Measurements from ENCODE around the gene BTF3. TPM values are rescaled to one million over a fixed set of nuclear protein-coding genes. Genes with fewer than 3 reads are reported as not detected.

Gene BTF3
- total RNA-seq, 1 donor = 207 TPM

DNA sequence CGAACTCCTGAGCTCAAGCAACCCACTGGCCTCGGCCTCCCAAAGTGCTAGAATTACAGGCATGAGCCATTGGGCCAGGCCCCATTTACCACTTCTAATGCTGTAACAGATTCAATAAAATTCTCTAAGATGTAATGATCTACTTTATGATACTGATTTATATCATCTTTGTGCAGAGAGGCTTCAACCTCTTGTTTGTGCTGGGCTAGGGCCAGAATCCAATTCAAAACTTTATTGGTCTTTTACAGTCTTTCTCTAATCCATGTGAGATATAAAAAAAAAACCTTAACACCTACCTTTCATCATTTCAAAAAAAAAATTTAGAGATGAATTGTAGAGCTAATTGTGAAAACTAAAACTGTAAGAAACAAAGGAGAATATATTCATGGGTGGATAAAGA, 8.2 kb upstream of the BTF3 start:
- Histone ChIP-seq H3K79me2 (ENCODE audit: insufficient read depth, low read length) (no peaks in the 10 kb centered on the region), H3K27ac (ENCODE audit: low read depth, low read length) (no peak overlapping the region), H3K4me3 (ENCODE audit: insufficient read depth, low read length) (no peak overlapping the region), H4K20me1 (ENCODE audit: insufficient read depth, low read length) (no peaks in the 10 kb centered on the region), H3K4me2 (ENCODE audit: insufficient read depth, low read length) (no peak overlapping the region), H2AFZ (ENCODE audit: low read length) (no peak overlapping the region), H3K4me1 (ENCODE audit: insufficient read depth, low read length) (peaks cover 6% of the 10 kb centered on the region), H3K27me3 (ENCODE audit: insufficient read depth, low read length) (no peaks in the 10 kb centered on the region), H3K36me3 (ENCODE audit: insufficient read depth, low read length) (no peaks in the 10 kb centered on the region), H3K9me3 (ENCODE audit: low read depth, low read length) (no peaks in the 10 kb centered on the region)
- DNase-seq (ENCODE audit: insufficient read length, low spot score, missing footprints) = no peak
- TF ChIP-seq, protein P1, sequence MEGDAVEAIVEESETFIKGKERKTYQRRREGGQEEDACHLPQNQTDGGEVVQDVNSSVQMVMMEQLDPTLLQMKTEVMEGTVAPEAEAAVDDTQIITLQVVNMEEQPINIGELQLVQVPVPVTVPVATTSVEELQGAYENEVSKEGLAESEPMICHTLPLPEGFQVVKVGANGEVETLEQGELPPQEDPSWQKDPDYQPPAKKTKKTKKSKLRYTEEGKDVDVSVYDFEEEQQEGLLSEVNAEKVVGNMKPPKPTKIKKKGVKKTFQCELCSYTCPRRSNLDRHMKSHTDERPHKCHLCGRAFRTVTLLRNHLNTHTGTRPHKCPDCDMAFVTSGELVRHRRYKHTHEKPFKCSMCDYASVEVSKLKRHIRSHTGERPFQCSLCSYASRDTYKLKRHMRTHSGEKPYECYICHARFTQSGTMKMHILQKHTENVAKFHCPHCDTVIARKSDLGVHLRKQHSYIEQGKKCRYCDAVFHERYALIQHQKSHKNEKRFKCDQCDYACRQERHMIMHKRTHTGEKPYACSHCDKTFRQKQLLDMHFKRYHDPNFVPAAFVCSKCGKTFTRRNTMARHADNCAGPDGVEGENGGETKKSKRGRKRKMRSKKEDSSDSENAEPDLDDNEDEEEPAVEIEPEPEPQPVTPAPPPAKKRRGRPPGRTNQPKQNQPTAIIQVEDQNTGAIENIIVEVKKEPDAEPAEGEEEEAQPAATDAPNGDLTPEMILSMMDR (IDR thresholded peaks at IDR 0.05; ENCODE audit: extremely low read depth, low read depth, low read length) = no peak

DNA sequence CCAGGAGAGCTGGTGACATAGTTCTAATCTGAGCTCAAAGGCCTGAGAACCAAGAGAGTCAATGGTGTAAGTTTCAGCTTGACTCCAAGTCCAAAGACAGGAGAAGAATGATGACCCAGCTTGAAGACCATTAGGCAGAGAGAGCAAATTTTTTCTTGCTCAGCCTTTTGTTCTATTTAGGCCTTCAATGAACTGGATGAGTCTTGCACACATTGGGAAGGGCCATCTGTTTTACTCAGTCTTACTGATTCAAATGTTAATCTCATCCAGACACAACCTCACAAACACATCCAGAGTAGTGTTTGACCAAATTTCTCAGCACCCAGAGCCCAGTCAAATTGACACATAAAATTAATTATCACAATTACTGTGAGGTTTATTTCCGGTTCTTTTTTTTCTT, 7.1 kb upstream of the BTF3 start:
- Histone ChIP-seq H3K9me3 (ENCODE audit: low read depth, low read length) (no peaks in the 10 kb centered on the region), H3K27me3 (ENCODE audit: insufficient read depth, low read length) (no peaks in the 10 kb centered on the region), H2AFZ (ENCODE audit: low read length) (no peak overlapping the region), H3K27ac (ENCODE audit: low read depth, low read length) (no peak overlapping the region), H3K4me3 (ENCODE audit: insufficient read depth, low read length) (no peak overlapping the region), H3K4me1 (ENCODE audit: insufficient read depth, low read length) (peaks cover 6% of the 10 kb centered on the region), H4K20me1 (ENCODE audit: insufficient read depth, low read length) (no peaks in the 10 kb centered on the region), H3K36me3 (ENCODE audit: insufficient read depth, low read length) (no peaks in the 10 kb centered on the region), H3K79me2 (ENCODE audit: insufficient read depth, low read length) (no peaks in the 10 kb centered on the region), H3K4me2 (ENCODE audit: insufficient read depth, low read length) (no peak overlapping the region)
- no peak for DNase-seq (ENCODE audit: insufficient read length, low spot score, missing footprints)
- TF ChIP-seq, protein P1 (IDR thresholded peaks at IDR 0.05; ENCODE audit: extremely low read depth, low read depth, low read length) = no peak

DNA sequence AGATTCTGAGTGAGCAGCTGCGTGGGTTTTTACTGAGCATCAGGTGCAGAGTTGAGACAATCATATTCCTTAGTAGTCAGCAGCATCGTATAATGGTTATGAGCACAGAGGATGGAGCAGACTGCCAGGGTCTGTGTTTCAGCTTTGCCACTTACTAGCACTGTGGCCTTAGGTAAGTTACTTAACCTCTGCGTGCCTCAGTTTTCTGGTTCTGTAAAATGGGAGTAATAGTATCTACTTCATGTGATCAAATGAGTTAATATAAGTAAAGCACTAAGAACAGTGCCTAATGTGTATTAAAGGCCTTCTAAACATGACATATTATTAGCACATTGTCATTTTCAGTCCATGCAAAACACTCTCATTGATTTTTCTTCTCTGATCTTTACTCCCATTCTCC, 4.8 kb upstream of the BTF3 start:
- H3K27me3 ChIP-seq (ENCODE audit: insufficient read depth, low read length) = no peaks in the 10 kb centered on the region
- DNase-seq (ENCODE audit: insufficient read length, low spot score, missing footprints) = no peak
- TF ChIP-seq, protein P1 (IDR thresholded peaks at IDR 0.05; ENCODE audit: extremely low read depth, low read depth, low read length) = no peak
- H3K4me2 ChIP-seq (ENCODE audit: insufficient read depth, low read length) = no peak overlapping the region
- peaks cover 5% of the 10 kb centered on the region for H3K79me2 ChIP-seq (ENCODE audit: insufficient read depth, low read length)
- H3K4me1 ChIP-seq (ENCODE audit: insufficient read depth, low read length) = peaks cover 15% of the 10 kb centered on the region
- no peaks in the 10 kb centered on the region for H4K20me1 ChIP-seq (ENCODE audit: insufficient read depth, low read length)
- no peak overlapping the region for H3K4me3 ChIP-seq (ENCODE audit: insufficient read depth, low read length)
- no peak overlapping the region for H3K27ac ChIP-seq (ENCODE audit: low read depth, low read length)
- H2AFZ ChIP-seq (ENCODE audit: low read length) = no peak overlapping the region
- H3K9me3 ChIP-seq (ENCODE audit: low read depth, low read length) = no peaks in the 10 kb centered on the region
- H3K36me3 ChIP-seq (ENCODE audit: insufficient read depth, low read length) = no peaks in the 10 kb centered on the region

GRCh38 chr5:73494721-73495120, 3.5 kb upstream of the BTF3 start:
- Histone ChIP-seq H3K4me1 (ENCODE audit: insufficient read depth, low read length) (peaks cover 21% of the 10 kb centered on the region), H3K36me3 (ENCODE audit: insufficient read depth, low read length) (peaks cover 2% of the 10 kb centered on the region), H4K20me1 (ENCODE audit: insufficient read depth, low read length) (peaks cover 9% of the 10 kb centered on the region), H2AFZ (ENCODE audit: low read length) (peak overlapping the region; percentile 14), H3K9me3 (ENCODE audit: low read depth, low read length) (no peaks in the 10 kb centered on the region), H3K27ac (ENCODE audit: low read depth, low read length) (no peak overlapping the region), H3K27me3 (ENCODE audit: insufficient read depth, low read length) (no peaks in the 10 kb centered on the region), H3K79me2 (ENCODE audit: insufficient read depth, low read length) (peaks cover 18% of the 10 kb centered on the region), H3K4me3 (ENCODE audit: insufficient read depth, low read length) (no peak overlapping the region), H3K4me2 (ENCODE audit: insufficient read depth, low read length) (peak overlapping the region; percentile 4)
- DNase-seq (ENCODE audit: insufficient read length, low spot score, missing footprints) = no peak
- TF ChIP-seq, protein P1 (IDR thresholded peaks at IDR 0.05; ENCODE audit: extremely low read depth, low read depth, low read length) = no peak

Measured in osteoblast (primary cell).